PC-9 (cell line): ENCODE data around the gene SEMA5A. TPM values are rescaled to one million over a fixed set of nuclear protein-coding genes. Genes with fewer than 3 reads are reported as not detected.

Experiments used
- BruUV-seq: library from RNA; stranded (reverse); fragments of 400-500 nt; replicated peaks from 2 replicates; lab custom pipeline; 2021; lab: Mats Ljungman, UMichigan
- CTCF ChIA-PET: fragments of 300-600 bp; sonication (Branson Sonifier 250); formaldehyde crosslinking; loops from one replicate; lab custom pipeline; 2022; ENCODE audit warnings: antibody characterized with exemption; lab: Charles Lee
- POLR2A ChIA-PET: fragments of 300-600 bp; sonication (Branson Sonifier 250); formaldehyde crosslinking; loops from one replicate; lab custom pipeline; 2022; ENCODE audit warnings: antibody characterized with exemption; ENCODE audit not compliant: unreplicated experiment; lab: Charles Lee
- DNase-seq, 2 experiments: peaks; one replicate each; pipeline versions ENCODE4 v3.0.0 to v3.0.0-alpha.2; 2015 to 2022; ENCODE audit warnings: mixed read lengths in 1 of 2
- H2AFZ ChIP-seq: fragments of 200-600 bp; sonication (generic); 2 replicates; pipeline ENCODE4 v1.8.1; 2017; ENCODE audit warnings: antibody characterized with exemption
- H3F3A ChIP-seq: fragments of 200-600 bp; sonication (generic); 2 replicates; pipeline ENCODE4 v1.8.1; 2017; ENCODE audit warnings: antibody characterized with exemption, mild to moderate bottlenecking, low read depth; ENCODE audit not compliant: insufficient read depth
- H3K27ac ChIP-seq: fragments of 200-600 bp; sonication (generic); 2 replicates; pipeline ENCODE4 v1.6.1; 2016; ENCODE audit warnings: mixed run types
- H3K27me3 ChIP-seq: fragments of 200-600 bp; sonication (generic); 2 replicates; pipeline ENCODE4 v1.6.1; 2016; ENCODE audit warnings: low read depth, mixed run types; ENCODE audit not compliant: insufficient read depth
- H3K36me3 ChIP-seq: fragments of 200-600 bp; sonication (generic); 2 replicates; pipeline ENCODE4 v1.6.1; 2016; ENCODE audit warnings: low read depth, mixed run types
- H3K4me1 ChIP-seq: fragments of 200-600 bp; sonication (generic); replicated peaks from 2 replicates; pipeline ENCODE4 v1.6.1; 2016; ENCODE audit warnings: mixed run types; ENCODE audit not compliant: insufficient read depth
- H3K4me2 ChIP-seq: fragments of 200-600 bp; sonication (generic); 2 replicates; pipeline ENCODE4 v1.6.1; 2017; ENCODE audit warnings: mixed run types
- H3K4me3 ChIP-seq: fragments of 200-600 bp; sonication (generic); 2 replicates; pipeline ENCODE4 v1.6.1; 2016; ENCODE audit warnings: mixed run types
- H3K79me2 ChIP-seq: fragments of 200-600 bp; sonication (generic); 2 replicates; pipeline ENCODE4 v1.6.1; 2017; ENCODE audit warnings: low read depth, mixed run types
- H3K9me2 ChIP-seq: fragments of 200-600 bp; sonication (generic); 2 replicates; pipeline ENCODE4 v1.8.1; 2017; ENCODE audit warnings: mild to moderate bottlenecking; ENCODE audit not compliant: insufficient read depth
- H3K9me3 ChIP-seq: fragments of 200-600 bp; sonication (generic); 2 replicates; pipeline ENCODE4 v1.8.1; 2016; ENCODE audit warnings: low read depth; ENCODE audit not compliant: insufficient read depth
- H4K20me1 ChIP-seq: fragments of 200-600 bp; sonication (generic); 2 replicates; pipeline ENCODE4 v1.8.1; 2017; ENCODE audit not compliant: insufficient read depth
- EZH2 ChIP-seq: fragments of 200-600 bp; sonication (generic); IDR thresholded peaks from 2 replicates; pipeline ENCODE4 v1.8.0; 2017; ENCODE audit warnings: antibody characterized with exemption, low read depth
- intact Hi-C: fragments of 100-400 bp; cut with micrococcal nuclease; formaldehyde crosslinking; loops from one replicate; pipeline ENCODE4 v1.10.0; 2022; ENCODE audit not compliant: unreplicated experiment
- total RNA-seq: library from RNA; stranded (reverse); gene quantifications from 2 replicates; pipeline ENCODE4 v1.2.3, GENCODE V29; 2021
- TF ChIP-seq, protein P1 (sequence below): fragments of 200-600 bp; sonication (generic); conservative IDR thresholded peaks from 2 replicates; pipeline ENCODE4 v1.6.1; 2017; ENCODE audit warnings: mixed run types, antibody characterized with exemption, mild to moderate bottlenecking, moderate library complexity

Gene SEMA5A
- total RNA-seq, 1 experiment from 2014 or later: not detected

DNA sequence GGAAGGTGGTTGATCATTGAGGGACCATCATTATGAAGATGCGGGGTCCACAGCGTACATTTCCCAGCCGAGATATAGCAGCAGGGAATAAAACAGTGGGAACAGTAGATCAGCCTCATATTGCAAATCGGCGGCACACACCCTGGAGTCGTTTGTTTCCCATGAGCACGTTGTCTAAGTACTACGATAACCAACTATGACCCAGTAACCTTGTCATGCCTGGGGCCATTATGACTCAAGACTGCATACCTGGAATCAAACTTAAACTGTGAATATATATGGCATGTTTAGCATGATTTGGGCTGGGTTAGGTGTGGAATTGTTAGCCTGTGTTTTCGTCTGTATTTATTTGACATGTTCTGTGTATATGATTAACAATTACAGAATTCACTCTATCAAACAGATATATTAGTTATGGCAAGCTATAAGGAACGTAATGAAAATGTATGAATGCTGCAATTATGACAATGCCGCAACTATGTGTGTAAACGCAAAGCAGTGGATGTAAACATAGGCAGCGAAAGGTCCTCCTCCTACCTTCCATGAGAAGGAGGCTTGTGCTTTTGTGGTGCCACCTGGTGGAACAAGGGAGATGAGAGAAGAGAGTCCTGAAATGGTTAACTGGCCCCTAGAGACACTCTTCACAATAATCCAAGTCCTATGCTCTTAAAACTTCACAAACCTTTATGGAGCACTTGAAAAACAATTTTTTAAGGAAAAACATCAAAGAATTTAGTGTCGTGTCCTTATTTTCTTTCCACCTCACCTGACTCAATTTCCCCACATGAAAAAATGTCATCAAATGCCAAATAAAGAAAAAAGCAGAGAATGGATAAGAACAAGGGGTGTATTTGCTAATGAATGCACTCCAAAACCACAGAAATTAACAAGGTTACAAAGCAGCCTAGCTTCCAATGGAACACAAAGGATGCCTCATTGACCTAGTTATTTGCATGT lies 47.1 kb downstream of the SEMA5A start:
- H3K9me2 ChIP-seq: no peaks in the 10 kb centered on the region
- POLR2A ChIA-PET: no interaction called here
- TF ChIP-seq EZH2: no peak
- TF ChIP-seq, protein P1, sequence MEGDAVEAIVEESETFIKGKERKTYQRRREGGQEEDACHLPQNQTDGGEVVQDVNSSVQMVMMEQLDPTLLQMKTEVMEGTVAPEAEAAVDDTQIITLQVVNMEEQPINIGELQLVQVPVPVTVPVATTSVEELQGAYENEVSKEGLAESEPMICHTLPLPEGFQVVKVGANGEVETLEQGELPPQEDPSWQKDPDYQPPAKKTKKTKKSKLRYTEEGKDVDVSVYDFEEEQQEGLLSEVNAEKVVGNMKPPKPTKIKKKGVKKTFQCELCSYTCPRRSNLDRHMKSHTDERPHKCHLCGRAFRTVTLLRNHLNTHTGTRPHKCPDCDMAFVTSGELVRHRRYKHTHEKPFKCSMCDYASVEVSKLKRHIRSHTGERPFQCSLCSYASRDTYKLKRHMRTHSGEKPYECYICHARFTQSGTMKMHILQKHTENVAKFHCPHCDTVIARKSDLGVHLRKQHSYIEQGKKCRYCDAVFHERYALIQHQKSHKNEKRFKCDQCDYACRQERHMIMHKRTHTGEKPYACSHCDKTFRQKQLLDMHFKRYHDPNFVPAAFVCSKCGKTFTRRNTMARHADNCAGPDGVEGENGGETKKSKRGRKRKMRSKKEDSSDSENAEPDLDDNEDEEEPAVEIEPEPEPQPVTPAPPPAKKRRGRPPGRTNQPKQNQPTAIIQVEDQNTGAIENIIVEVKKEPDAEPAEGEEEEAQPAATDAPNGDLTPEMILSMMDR: peak; percentile 58
- no peak overlapping the region for H2AFZ ChIP-seq
- no peak for DNase-seq
- H3K79me2 ChIP-seq: no peaks in the 10 kb centered on the region
- no peak overlapping the region for H3K4me3 ChIP-seq
- no peaks in the 10 kb centered on the region for H3F3A ChIP-seq
- CTCF ChIA-PET: no interaction called here
- no peak overlapping the region for H3K4me2 ChIP-seq
- H3K36me3 ChIP-seq: no peaks in the 10 kb centered on the region
- BruUV-seq: no TSS peak
- no peaks in the 10 kb centered on the region for H3K27me3 ChIP-seq
- intact Hi-C loops: no loop called here
- H3K9me3 ChIP-seq: no peaks in the 10 kb centered on the region
- no peaks in the 10 kb centered on the region for H3K4me1 ChIP-seq
- H4K20me1 ChIP-seq: no peaks in the 10 kb centered on the region
- no peak overlapping the region for H3K27ac ChIP-seq

- ChIA-PET POLR2A (no interaction called here), CTCF (no interaction called here)
- Histone ChIP-seq H3K9me3 (no peaks in the 10 kb centered on the region), H3K4me2 (no peak overlapping the region), H3K27ac (no peak overlapping the region), H3K27me3 (no peaks in the 10 kb centered on the region), H2AFZ (no peak overlapping the region), H3K9me2 (no peaks in the 10 kb centered on the region), H4K20me1 (no peaks in the 10 kb centered on the region), H3K79me2 (no peaks in the 10 kb centered on the region), H3K4me1 (no peaks in the 10 kb centered on the region), H3K36me3 (no peaks in the 10 kb centered on the region), H3F3A (no peaks in the 10 kb centered on the region), H3K4me3 (no peak overlapping the region)
- intact Hi-C loops: no loop called here
- BruUV-seq: no TSS peak
- no peak for DNase-seq
- TF ChIP-seq, protein P1: no peak
- TF ChIP-seq EZH2: no peak
Measured at GRCh38 chr5:9497347-9497746, 48.5 kb downstream of the SEMA5A start.

DNA sequence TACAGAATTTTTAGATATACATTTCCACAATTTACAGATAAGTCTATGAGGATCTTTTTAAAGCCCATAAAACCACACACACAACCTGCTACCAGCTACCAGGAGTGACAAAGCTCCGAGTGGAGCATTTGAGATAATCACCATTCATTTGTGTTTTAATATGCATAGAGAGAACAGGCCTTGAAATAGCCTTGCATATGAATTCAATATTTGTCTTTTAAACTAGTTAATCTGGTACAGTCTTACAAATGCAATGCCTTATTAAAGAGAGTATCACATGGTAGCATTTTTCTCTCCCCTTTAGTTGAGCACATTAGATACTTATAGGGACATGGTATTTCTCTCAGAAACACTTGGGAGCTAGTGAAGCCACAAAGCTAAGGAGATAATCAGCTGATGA lies 49.1 kb downstream of the SEMA5A start:
- ChIA-PET CTCF (no interaction called here), POLR2A (no interaction called here)
- Histone ChIP-seq H3K9me2 (no peaks in the 10 kb centered on the region), H3F3A (no peaks in the 10 kb centered on the region), H3K4me1 (no peaks in the 10 kb centered on the region), H3K27me3 (no peaks in the 10 kb centered on the region), H3K36me3 (no peaks in the 10 kb centered on the region), H2AFZ (no peak overlapping the region), H4K20me1 (no peaks in the 10 kb centered on the region), H3K9me3 (no peaks in the 10 kb centered on the region), H3K4me3 (no peak overlapping the region), H3K79me2 (no peaks in the 10 kb centered on the region), H3K4me2 (no peak overlapping the region), H3K27ac (no peak overlapping the region)
- TF ChIP-seq, protein P1: no peak
- TF ChIP-seq EZH2: no peak
- no TSS peak for BruUV-seq
- DNase-seq: no peak
- intact Hi-C loops: no loop called here
